GM19324 (cell line): ENCODE data around the gene SLC35A3.
A peak's percentile ranks its signal among the peaks of the same experiment; 100 is the strongest.
"Not testable (repeated sequence)": the region's sequence is repeated elsewhere in the genome, so short reads cannot be mapped to it uniquely, and the experiment has no call there.

ENCODE experiments used
- ATAC-seq: cut with Tn5 transposase; IDR thresholded peaks from one replicate; pipeline ENCODE4 v1.9.1; 2021; ENCODE audit warnings: mild to moderate bottlenecking, moderate library complexity; ENCODE audit not compliant: unreplicated experiment, low FRiP score

Gene SLC35A3

DNA sequence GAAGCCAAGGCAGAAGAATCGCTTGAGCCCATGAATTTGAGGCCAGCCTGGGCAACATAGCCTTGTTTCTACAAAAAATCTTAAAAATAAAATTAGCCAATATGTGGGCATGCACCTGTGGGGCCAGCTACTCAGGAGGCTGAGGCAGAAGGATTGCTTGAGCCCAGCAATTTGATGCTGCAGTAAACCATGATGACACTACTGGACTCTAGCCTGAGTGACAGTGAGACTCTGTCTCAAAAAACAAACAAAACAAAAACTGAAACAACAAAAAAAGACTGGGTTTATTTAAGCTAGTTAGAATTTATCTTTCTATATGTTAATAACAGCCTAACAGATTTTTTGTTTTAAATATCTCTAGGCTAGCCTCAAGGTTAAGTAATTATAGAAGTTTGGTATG, 57.4 kb downstream of the SLC35A3 start:
- ATAC-seq = no peak

DNA sequence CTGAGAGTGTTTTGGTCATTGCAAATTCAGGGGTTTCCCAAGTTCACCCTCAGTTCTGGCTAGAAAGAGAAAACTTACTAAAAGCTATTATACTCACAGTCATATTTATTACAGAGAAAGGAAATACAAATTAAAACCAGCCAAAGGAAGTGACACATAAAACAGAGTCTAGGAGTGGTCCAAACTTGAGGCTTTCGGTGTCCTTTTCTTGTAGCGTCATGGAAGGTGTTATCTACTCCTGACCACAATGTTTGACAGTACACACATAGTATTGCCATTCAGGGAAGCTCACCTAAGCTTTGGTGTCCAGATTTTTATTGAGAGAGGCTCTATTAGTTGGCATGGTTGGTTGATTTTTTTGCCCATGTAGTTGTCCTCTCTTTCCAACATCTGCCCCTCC, 59.0 kb downstream of the SLC35A3 start:
- ATAC-seq = no peak

GRCh38 chr1:100034470-100034869, 64.7 kb downstream of the SLC35A3 start:
- no peak for ATAC-seq

DNA sequence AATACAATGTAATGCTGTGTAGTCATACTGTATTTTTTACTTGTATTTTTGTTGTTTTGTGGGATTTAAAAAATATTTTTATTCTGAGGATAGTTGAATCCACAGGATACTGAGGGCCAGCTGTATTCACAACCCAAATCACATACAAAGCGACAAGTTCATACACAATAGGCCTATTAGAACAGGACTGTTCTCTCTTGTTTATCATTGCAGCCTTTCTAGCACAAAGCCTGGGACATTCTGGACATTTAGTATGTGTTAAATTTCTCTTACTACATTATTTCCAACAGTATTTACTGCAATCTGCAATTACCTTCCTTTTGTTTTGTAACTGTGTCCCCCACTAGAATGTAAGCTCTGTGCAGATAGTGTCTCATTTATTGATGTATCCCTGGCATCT, 65.4 kb downstream of the SLC35A3 start:
- no peak for ATAC-seq

DNA sequence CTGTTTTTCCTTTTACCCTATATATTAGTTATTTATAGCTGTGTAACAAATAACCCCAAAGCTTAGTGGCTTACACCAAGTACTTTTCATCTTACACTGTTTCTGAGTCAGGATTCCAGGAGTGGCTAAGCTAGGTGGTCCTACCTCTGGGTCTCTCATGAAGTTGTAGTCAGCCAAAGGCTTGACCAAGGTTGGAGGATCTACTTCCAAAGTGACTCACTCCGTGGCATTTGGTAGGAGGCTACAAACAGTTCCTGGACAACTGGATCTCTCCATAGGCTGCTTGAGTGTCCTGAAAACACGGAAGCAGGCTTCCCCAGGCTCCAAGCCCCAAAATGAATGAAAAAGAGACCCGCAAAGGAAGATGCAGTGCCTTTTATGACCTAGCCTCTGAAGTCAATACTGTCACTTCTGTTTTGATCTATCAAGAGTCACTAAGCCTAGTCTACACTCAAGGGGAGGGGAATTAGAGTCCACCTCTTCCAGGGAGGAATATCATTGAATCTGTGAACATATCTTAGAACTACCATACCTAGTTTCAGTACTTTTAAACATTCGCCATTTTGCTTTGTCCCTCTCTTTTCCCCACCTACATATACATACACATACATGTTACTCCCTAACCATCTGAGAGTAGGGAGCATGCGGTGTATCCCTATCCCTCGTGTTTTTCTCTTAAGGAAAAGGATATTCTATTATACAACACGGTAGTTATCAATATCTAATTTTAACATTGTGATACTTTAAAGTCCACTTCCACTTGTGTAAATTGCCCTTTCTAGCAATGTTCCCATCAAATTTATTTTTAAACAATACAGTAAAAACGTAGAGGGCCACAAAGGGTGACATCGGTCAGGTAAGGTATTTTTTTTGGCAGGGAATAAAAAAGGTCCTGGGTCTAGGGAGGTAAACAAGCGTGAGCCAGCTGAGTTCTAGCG, 67.2 kb downstream of the SLC35A3 start:
- ATAC-seq = peak; percentile 2

DNA sequence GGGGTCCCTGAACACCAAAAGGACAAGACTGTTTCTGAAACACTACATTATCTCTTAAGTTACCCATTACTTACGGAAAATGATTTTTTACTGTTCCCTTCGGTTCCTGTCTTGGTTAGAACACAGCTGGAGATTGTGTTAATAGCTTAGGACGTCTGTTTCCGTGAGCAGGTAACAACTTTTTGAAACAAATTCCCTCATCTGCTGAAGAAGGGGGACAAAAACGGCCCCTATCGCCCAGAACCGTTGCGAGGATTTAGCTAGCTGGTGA, 67.8 kb downstream of the SLC35A3 start:
- no peak for ATAC-seq

DNA sequence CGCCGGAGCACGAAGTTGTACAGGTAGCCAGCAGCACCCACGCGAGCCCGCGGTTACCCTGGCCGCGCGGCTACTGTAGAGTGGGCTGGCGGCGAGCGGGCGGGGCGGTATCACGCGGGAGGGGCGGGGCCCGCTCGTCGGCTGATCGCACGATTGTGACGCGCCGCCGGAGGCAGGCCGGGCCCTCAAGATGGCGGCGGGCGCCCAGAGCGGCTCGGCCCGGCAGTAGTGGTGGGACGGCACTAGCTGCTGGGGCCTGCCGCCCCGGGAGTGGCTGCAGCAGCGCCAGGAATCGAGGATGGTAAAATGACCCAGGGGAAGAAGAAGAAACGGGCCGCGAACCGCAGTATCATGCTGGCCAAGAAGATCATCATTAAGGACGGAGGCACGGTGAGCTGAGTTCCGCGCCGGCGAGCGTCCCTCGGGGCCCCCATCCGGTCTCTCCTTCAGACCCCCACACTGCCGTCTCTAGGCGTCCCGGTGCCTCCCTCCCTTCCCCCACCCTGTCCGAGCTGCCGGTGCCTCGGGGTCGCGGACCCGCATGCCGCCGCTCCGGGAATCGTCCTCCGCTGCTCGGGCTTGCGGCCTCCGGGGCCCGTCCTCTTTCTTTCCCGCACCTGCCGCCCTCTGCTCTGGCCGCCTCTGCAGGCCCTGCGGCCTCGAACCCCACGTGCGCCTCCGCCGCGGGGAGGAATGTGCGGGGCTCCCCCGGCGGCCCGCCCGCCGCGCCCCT, 68.3 kb downstream of the SLC35A3 start:
- peak; percentile 90 for ATAC-seq

- peak; percentile 55 for ATAC-seq
Measured at GRCh38 chr1:100038660-100039287, 69.0 kb downstream of the SLC35A3 start.

DNA sequence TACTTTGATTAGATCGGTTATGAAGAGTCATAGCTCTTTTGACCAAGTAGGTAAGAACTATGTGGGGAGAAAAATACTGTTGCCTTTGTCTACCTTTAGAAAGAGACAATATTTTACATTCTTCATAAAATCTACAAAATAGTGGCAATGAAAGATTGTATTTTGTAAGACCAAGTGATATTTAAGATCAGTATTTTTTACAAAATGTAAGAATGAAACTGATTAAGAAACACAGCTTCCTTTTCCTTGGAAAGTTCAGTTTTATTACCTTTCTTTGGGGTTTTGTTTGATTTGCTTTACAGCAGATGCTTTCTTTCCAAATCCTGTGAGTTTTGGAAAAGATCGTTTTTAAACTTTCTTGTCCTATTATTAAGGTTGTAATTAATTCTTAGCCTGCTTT, 69.8 kb downstream of the SLC35A3 start:
- no peak for ATAC-seq

- ATAC-seq = no peak
Measured at GRCh38 chr1:100045206-100045605, 75.4 kb downstream of the SLC35A3 start.

- ATAC-seq = not testable (repeated sequence)
Measured at GRCh38 chr1:100047235-100047708, 77.5 kb downstream of the SLC35A3 start.

GRCh38 chr1:100050139-100050538, 80.3 kb downstream of the SLC35A3 start:
- ATAC-seq = no peak

GRCh38 chr1:100051401-100051800, 81.6 kb downstream of the SLC35A3 start:
- no peak for ATAC-seq

DNA sequence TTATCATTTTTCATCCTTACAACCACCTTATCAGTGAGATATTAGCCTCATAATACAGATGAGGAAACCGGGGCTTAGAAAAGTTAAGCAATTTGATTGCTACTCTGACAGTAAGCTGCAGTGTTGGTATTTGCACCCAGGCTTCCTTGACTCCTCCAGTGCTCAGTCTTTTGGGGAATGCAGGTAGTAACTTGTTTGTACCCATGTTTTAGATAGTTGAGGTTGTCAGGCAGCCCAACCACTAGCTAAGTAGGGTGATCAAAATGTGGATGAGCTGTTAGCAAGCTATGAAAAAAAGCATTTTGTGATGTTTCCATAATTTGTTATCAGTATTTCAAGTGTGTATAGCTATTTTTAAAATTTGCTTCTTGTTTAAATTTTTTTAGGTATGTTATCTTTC, 82.1 kb downstream of the SLC35A3 start:
- no peak for ATAC-seq

- ATAC-seq = no peak
Measured at GRCh38 chr1:100053119-100053518, 83.3 kb downstream of the SLC35A3 start.

DNA sequence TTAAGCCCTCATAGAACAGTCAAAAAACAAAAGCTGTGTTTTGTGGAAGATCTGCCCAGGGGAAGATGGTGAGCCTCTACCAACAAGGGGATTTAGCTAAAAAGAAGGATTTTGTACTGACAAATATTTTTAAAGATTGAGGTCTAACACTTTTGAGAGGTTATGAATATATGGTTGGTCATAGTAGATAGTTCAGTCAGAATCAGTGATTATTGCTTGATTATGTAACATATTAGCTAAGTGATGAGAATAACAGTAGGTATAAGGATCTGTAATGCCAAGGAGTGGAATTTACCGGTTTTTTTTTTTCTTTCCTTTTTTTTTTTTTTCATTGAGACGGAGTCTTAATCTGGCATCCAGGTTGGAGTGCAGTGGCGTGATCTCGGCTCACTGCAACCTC, 83.9 kb downstream of the SLC35A3 start:
- no peak for ATAC-seq

GRCh38 chr1:100061681-100062080, 91.9 kb downstream of the SLC35A3 start:
- no peak for ATAC-seq

- no peak for ATAC-seq
Measured at GRCh38 chr1:100065183-100065968, 95.6 kb downstream of the SLC35A3 start.

DNA sequence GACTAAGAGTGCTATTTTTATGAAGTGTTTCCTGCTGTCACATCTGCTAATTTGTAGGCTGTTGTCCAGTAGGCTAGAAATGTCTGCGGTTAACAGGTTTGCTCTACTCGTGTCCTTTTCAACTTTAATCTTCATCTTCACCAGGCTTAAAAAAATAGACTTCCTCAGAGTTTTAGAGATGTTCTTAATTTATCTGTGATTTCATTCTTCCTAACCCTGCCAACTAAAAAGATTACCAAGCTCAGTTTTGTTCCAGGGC, 96.1 kb downstream of the SLC35A3 start:
- ATAC-seq = no peak

- no peak for ATAC-seq
Measured at GRCh38 chr1:100070201-100070939, 100.6 kb downstream of the SLC35A3 start.
